HG02884 (cell line): Measurements from ENCODE around the gene FILIP1L.

Source experiments
- ATAC-seq: cut with Tn5 transposase; IDR thresholded peaks from one replicate; pipeline ENCODE4 v1.9.1; 2021; ENCODE audit warnings: mild to moderate bottlenecking, moderate library complexity; ENCODE audit not compliant: unreplicated experiment

FILIP1L gene

DNA sequence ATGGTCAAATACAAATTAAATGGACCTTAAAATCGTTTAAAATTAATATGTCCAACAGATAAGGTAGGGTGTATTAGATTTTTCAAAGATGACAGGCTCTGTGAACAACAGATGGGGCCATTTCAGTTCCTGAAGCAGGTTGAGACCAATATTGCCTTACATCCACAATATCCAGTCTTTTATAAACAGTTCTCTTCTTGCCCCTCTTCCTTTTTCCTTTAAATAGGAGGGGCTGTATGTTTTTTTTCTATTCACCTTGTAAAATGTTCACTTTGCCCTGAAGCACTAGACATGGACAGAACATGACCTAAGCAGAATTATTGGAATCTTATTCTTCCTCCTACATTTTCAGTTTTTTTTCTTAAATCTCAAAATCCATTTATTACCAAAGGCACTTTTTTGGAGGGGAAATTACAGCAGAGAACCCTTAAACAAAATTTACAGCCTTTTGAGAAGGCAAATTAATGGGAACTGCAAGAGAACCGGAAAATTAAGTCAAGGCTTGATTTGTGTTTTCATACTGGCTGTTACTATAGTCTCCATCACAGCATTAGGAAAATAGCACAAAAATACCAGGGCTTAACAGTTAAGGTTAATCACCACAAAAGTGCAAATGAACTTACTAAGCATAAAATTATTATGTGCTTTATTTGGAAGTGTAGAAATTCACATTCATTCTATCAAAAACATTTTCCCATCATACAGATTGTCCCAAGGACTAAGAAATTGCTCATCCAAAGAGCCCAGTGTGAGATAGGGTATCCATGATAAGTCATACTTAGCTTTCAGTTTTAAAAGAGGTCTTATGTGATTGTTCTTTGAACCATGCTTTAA is 240.8 kb downstream of the FILIP1L start:
- no peak for ATAC-seq

DNA sequence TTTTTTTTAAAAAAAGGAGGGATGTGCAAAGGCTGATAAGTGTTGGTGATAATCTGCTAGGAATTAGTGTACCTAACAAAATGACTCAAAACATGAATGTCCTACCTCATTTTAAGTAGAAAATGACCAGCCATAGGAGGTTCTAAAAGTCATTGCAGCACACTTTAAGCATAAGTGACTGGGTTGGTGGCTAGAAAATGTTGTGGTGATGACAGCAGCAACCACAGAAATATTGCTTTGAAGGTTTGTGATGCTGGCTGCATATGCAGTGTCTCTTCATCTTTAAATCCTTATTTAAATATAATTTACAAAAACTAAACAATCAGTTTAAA is 241.4 kb downstream of the FILIP1L start:
- peak; percentile 65 for ATAC-seq

DNA sequence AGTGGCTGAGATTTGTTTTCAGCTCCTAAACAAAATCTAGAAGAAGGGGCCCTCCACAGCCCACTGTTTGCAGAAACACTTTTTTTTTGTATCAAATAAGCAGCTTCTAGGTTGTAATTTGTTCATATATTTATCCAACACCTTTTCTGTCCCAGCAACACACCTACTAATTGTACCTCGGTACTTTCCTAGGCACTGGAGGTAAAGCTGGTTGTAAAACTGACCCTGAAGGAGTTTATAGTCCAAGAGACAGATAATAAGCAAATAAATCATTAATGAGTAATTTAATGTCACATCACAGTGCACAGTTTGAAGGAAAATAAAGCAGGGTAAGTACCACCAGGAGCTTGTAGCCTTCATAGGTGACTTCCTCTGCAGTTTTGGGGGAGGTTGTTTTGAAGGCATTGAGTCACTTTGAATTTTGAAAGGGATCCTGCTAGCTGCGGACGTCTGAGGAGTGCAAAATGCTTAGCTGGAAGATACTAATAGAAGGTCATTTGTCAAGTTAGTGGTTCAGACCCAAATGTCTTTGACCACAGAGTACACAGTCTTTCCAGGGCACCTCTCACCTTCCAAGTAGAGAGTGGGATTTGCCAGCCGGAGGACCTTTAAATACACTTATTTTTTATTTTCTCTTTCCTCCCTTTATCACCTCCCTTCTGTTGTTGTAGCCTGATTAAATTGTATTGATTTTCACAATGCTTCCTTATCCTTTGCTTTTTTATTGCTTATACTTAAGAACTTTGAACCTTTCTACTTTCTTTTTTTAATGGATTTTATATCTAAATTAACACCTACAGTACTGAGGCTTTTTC is 242.9 kb downstream of the FILIP1L start:
- no peak for ATAC-seq

DNA sequence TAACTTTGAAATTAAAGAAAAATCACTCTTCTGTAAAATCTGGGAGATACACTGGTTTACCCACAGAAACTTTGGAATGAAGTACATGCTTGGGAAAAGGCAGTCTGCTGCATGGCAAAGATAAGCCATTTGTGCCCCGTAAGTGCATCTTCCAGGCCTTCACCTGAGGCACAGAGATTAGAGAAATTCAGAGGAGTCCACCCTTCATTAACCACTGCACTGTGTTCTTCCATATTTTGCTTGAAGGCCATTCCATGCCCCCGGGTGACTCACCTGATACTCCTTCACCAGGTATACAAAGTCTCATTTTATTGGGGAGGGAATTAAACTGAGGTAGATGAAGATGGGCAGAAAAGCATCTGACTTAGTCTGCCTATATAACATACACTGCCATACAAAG is 243.6 kb downstream of the FILIP1L start:
- no peak for ATAC-seq

DNA sequence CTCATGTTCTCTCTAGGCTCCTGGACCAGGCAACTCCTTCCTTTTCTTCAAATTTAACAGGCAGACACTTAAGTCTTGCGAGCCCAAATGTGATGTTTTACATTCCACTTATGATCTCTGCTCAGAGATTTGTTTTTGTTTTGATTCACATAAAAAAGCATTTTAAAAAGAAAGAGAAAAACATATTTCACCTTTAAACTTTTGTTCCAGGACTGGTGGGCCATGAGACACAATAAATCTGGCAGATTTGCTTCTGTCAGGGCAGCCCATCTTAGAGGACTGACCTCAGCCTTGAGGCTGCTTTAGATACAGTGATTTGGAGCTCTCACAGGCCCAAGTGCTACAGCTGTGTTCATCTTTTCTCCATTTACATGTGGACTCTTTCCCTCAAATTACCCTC is 244.7 kb downstream of the FILIP1L start:
- ATAC-seq = no peak

DNA sequence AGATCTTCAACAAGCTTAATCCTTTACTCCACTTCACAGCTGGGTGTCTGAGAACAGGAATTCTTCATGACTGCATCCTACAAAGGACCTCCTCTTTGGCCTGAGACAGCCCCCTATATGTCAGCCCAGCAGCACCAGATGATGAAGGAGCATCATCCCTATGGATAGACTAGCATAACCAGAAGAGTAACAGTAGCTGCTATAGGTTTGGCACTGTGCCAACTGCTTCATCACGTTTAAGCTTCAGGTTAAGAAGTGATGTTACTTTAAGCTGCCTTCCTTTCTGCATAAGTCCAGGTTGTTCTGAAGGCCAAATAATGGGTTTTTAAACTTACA is 246.0 kb downstream of the FILIP1L start:
- no peak for ATAC-seq

DNA sequence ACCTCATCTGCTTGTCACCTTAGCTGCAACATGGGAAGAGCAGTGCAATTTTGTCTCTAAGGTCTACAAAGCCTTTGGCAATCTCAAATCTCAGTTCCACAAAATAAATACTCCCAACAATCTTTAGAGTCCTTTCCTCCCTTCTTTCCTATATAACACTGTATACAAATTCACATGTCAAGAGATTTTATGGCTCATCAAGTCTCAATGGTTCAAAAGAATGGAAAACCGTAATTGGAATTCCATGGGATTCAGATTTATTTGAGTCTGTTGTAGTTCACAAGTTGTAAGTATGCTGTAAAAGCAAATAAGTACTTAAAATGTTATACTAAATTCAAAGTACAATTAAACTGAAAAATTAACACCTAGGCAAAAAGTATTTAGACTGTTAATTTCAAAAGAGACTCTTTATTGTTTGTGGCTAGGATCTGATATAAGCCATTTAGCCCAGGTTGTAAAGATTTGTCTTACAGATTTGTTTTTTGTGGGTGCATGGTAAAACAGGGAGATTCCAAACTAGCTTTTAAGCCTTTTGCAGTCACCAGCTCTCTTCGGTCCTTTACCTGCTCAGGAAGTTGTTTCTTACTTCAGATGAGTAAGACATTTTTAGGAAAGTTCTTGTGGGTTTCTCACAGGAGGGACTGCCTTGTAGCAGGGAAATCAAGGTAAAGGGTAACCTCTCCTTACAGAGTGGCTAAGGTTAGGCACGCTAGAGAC is 246.5 kb downstream of the FILIP1L start:
- no peak for ATAC-seq

DNA sequence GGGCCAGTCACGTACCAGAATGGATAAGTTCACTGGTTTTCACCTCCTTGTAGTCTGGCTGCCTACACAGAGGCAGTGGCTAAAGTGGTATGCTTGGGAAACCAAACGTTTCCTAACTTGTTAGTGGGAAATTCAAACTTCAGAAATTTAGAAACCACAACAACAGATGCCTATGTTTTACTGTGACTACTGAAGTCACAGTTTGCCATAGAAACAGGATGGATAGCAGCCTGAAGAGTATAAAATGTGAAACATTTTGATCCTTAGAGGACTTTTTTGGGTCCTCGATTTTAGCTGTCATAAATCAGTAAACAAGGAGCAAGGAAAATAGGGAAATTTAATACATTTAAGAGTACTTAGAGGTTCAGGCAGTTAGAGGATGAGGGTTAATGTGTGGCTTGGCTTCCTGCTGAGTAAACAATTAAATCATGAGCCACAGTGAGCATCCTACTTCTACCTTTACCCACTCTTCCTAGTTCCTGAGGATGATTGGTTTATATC is 248.0 kb downstream of the FILIP1L start:
- ATAC-seq = no peak

DNA sequence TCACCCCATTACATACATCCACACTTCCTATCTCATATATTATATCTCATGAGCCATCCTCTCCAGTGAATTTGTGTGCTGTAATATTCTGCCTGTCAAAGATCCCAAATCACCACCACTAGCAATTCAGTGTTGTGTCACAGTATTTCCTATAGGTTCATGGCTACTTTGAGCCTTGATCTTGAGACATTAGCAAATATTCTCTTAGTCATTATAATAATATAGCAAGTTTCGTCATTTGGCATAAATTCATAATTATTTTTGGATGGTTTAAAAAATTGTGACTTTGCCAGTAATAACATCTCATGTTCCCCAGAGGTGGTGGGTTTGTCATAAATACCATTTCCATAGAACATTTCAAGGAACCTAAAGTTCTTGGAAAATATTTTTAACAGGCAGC is 249.0 kb downstream of the FILIP1L start:
- no peak for ATAC-seq

DNA sequence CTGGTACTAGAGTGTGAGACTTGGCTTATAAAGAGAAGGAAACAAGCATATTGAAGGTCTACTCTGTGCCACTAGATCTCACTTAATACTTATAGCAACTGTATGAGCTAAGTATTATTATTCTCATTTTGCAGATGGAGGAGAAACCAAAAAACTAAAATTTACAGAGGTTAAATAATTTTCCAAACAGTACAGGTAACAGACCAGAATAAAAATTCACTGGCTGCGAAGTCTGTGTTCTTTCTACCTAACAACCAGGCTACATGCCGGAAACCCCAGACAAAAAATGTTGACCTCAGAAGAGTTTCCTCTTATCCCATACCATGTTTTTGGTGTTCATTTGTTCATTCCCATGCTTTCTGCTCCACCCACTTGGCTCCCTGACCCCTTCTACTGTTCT is 250.0 kb downstream of the FILIP1L start:
- ATAC-seq = no peak

DNA sequence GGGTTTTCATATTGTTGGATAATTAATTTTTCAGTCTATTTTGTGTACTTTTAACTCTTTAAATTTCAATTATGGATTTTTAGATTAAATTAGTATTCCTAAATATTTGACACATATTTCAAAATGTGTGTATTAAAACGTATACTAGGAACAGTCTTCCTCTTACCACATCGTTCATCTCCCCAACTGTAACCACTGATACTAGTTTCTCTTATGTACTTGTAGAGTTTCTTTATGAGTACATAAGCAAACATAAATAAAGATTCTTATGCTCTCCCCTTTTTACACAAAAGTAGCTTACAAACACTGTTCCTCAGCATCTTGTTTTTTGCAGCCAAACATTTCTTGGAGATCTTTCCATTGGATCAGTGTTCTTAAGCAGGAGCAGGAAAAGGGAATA is 250.7 kb downstream of the FILIP1L start:
- ATAC-seq = peak; percentile 53

DNA sequence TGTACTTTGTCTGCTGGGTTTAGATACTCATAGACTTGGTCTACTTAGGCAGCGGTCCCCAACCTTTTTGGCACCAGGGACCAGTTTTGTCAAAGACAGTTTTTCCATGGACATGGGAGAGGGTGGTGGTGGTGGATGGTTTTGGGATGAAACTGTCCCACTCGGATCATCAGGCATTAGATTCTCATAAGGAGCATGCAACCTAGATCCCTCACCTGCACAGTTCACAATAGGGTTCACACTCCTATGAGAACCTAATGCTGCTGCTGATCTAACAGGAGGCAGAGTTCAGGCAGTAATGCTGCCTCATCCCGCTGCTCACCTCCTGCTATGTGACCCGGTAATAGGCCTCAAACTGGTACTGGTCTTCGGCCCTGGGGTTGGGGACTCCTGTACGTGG is 251.3 kb downstream of the FILIP1L start:
- ATAC-seq = no peak

DNA sequence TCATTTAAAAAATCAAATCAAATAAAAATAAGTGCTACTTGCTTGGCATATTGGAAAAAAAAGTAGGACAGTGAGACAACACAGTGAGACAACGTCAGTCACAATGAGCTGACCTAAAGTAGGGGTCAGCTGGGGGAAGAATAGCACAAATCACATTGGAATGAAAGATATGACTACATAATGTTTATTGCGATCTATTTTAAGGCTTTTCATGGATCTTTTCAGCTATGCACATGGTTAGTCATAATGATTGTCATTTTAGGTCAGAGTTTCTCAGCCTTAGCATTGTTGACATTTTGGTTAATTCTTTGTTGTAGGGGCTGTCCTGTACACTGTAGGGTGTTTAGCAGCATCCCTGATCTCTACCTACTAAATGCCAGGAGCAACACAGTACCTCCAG is 252.1 kb downstream of the FILIP1L start:
- no peak for ATAC-seq

DNA sequence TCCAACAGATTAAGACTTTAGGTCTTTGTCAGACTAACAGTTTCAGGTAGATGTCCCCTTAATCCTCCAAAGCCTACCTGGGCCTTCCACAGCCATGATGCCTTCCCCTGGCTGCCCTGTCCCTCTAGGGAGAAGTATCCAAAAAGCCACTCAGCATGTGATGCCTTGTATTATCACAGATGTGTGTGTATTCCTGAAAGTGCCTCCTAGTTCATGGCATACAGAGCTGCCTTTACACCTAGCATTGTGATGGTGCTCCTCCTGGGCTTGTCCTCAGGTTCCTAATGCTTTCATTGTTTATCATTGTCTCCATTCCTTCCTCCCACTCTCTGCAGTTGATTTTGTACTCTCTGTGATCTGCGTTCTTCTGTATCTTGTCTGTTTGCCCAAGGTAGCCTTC is 253.1 kb downstream of the FILIP1L start:
- no peak for ATAC-seq

DNA sequence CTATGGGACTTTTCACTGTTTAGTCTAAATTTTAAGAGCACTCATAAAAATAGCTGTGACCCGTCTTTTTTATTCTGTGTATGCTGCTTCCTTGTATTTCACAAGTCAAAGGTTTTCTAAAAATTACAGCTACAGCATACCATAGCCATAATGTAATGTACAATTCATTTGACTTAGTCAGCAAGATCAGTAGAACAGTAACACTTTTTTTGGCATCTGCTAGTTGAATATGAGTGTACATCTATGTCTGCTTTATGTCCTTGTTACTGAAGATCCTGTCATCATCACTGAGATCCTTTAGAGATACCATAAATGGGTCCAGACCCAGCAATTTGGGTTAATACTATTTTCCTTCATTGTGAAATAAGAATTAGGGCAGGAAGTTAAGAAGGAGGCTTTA is 254.5 kb downstream of the FILIP1L start:
- no peak for ATAC-seq

DNA sequence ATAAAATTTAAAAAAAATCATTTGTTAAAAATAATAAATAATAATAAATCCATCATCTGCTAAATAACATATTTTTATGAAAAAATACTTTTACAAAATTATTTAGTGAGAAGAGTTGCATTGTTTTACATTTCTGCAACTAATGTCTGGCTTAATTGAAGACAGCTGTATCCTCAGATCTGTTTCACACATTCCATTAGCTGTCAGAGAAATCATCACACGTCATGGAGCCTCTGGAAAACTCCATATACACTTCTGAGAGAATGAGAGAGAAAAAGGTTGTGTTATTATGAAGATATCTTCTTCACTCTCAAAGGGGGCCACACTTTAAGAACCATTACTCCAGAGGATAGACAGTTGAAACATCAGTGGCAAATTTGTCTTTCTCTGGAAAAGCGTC is 255.8 kb downstream of the FILIP1L start:
- no peak for ATAC-seq

DNA sequence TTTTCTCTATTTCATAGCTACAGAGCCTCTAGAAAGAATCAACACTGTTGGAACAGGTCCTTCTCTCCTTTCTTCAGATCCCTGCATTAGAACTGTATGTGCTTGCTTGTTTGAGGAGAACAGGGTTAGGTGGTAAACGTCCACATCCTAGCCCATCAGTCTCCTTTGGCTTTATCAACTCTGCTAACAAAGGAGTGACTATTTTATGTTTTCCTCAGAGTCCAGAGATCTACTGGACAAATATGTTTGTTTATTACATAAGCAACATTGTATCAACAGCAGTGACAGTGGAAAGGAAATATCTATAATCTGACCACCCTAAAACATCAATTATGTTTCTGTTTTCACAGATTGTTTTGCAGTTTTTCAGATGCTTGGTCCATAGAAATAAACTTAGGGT is 257.0 kb downstream of the FILIP1L start:
- ATAC-seq = no peak

DNA sequence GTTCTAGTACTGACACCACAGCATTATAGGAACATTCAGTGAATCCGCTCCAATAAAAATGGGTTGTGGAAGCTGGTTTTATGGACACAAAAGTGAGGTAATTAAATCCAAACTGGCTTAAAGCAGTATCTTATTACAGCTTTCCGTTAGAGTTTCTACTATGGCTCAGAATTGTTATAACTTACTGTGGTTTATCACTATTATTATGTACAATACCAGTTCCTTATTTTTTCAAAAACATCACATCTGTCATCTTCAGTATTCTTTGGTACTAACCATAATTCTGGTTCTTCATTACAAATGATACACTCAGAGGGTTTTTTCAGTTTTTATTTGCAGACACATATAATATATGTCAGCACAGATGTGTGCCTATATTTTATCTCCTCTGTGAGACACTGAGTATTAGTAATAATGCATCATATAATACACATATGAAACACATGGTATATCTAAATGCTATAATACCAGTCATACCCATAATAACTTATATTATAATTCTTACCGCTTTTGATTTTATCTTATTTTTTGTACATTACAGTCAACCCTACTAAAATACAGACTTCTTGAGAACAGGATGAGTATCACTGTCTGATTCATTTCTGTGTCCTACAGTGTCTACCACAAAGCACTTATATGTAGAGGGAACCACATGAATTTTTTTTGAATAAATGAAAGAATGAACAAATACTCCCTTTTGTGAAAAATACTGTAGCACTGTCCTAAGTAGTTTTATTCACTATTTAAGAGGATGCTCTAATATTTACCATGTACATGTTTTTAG is 257.7 kb downstream of the FILIP1L start:
- ATAC-seq = peak; percentile 50

DNA sequence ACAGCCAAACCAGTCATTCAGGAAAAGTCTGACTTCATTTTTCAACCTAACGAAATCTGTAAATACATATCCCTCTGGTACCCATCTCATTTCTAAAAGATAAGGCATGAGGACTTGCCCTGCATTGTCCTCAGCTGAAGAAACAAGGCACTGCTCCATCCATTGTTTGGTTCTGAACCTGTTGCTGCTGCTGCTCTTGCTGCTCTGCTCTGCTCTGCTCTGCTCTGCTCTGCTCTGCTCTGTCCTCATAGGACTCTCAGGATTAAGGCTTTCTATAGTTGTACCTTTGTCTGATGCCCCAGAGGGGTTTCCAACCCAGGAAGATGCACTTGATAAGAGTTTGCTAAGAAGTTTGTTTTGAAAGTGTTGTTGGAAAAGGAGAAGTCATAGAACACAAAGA is 258.4 kb downstream of the FILIP1L start:
- no peak for ATAC-seq

DNA sequence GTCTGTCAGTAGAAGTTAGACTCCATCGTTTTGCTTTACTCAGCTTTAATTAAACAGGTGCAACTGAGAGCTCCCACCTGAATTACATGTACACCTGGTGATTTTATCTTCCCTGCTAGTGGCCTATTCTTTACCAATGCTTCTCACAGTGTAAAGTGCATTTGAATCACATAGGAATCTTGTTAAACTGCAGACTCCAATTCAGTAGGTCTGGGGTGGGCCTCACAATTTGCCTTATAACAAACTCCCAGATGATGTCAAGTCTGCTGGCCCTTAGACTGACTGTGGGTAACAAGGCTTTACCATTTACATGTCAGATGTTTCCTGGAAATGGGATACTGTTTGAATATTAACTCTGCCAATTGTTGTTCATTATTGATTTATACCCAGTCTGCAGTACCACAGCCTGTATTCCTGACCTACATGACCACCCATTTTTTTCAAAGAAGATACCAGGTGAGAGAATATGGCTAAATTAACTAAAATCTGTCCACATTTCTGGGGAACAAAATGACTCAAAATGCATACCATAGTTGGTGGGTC is 259.5 kb downstream of the FILIP1L start:
- ATAC-seq = no peak

DNA sequence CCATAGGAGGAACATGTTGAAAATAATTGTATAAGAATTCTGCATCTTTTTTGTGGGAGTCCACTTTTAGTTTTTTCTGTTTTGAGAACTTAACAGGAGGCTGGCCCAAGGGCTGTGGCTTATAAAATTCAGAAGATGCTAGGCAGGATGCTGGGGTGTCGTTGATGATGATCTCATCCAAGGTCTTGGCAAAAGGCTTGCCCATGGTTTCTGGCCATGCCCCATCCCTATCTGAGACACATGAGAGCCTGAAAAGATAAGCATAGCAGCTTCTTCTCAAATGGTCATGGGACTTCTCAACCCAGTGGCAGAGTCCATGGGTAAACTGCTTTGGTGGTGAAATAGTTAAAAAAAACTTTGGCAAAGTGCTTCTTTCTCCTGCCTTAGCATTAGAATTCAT is 261.4 kb downstream of the FILIP1L start:
- ATAC-seq = no peak
